Measurements from ENCODE around the gene RGS6. TPM values are rescaled to one million over a fixed set of nuclear protein-coding genes. Genes with fewer than 3 reads are reported as not detected.

RGS6 gene
- total and polyA plus RNA-seq, 4 donors = 0.06 to 5.3 (median 0.17) TPM; not detected in 1

- Histone ChIP-seq H3K27me3 (ENCODE audit: control insufficient read depth in 4 of 4, insufficient read depth in 4 of 4, low read length in 3 of 4) (peaks cover 0 to 6% (median 0%) of the 10 kb centered on the region in 4 donors), H3K4me1 (ENCODE audit: control insufficient read depth in 4 of 4, insufficient read depth in 4 of 4, low read length in 3 of 4) (no peaks in the 10 kb centered on the region), H3K4me3 (ENCODE audit: low read depth in 1 of 3, low read length in 3 of 3) (no peak overlapping the region), H3K27ac (ENCODE audit: low read depth in 1 of 2, low read length in 2 of 2) (no peak overlapping the region), H3K9ac (ENCODE audit: low read depth in 1 of 2, low read length in 2 of 2) (no peak overlapping the region), H3K9me3 (ENCODE audit: control insufficient read depth in 4 of 4, low read length in 3 of 4) (no peaks in the 10 kb centered on the region), H3K36me3 (ENCODE audit: control insufficient read depth in 4 of 4, insufficient read depth in 3 of 4, low read depth in 1 of 4, low read length in 3 of 4) (no peaks in the 10 kb centered on the region)
- TF ChIP-seq RAD21 (IDR thresholded peaks at IDR 0.05) (no peak), CTCF (IDR thresholded peaks at IDR 0.05; ENCODE audit: low read depth, low read length, missing input control) (no peak)
- no peak for DNase-seq (ENCODE audit: low spot score)
- WGBS = 59% methylated on average over 3 of the region's 3 CpGs
Observed at GRCh38 chr14:72169521-72169920, 237.3 kb downstream of the RGS6 start.

- WGBS = 78% methylated on average over 5 of the region's 5 CpGs
- Histone ChIP-seq H3K27ac (ENCODE audit: low read depth in 1 of 2, low read length in 2 of 2) (no peak overlapping the region), H3K4me1 (ENCODE audit: control insufficient read depth in 4 of 4, insufficient read depth in 4 of 4, low read length in 3 of 4) (no peaks in the 10 kb centered on the region), H3K9ac (ENCODE audit: low read depth in 1 of 2, low read length in 2 of 2) (no peak overlapping the region), H3K4me3 (ENCODE audit: low read depth in 1 of 3, low read length in 3 of 3) (no peak overlapping the region), H3K27me3 (ENCODE audit: control insufficient read depth in 4 of 4, insufficient read depth in 4 of 4, low read length in 3 of 4) (peaks cover 0 to 6% (median 0%) of the 10 kb centered on the region in 4 donors), H3K9me3 (ENCODE audit: control insufficient read depth in 4 of 4, low read length in 3 of 4) (no peaks in the 10 kb centered on the region), H3K36me3 (ENCODE audit: control insufficient read depth in 4 of 4, insufficient read depth in 3 of 4, low read depth in 1 of 4, low read length in 3 of 4) (no peaks in the 10 kb centered on the region)
- TF ChIP-seq RAD21 (IDR thresholded peaks at IDR 0.05) (no peak), HNF4A (conservative IDR thresholded peaks at IDR 0.05) (no peak), MAX (IDR thresholded peaks at IDR 0.05) (no peak), JUND (IDR thresholded peaks at IDR 0.05) (no peak), GABPA (IDR thresholded peaks at IDR 0.05 in 1 of 2, conservative IDR thresholded peaks at IDR 0.05 in 1 of 2) (no peak), RXRA (IDR thresholded peaks at IDR 0.05) (no peak), ZBTB33 (IDR thresholded peaks at IDR 0.05) (no peak), FOXA2 (IDR thresholded peaks at IDR 0.05) (no peak), CTCF (IDR thresholded peaks at IDR 0.05; ENCODE audit: low read depth, low read length, missing input control) (no peak), ATF3 (IDR thresholded peaks at IDR 0.05) (no peak), EGR1 (IDR thresholded peaks at IDR 0.05; ENCODE audit: low read depth in 2 of 2) (no peak), FOXA1 (IDR thresholded peaks at IDR 0.05) (no peak), NR2F2 (IDR thresholded peaks at IDR 0.05) (no peak), SP1 (IDR thresholded peaks at IDR 0.05) (no peak), YY1 (IDR thresholded peaks at IDR 0.05) (no peak), HNF4G (IDR thresholded peaks at IDR 0.05) (no peak)
- DNase-seq (ENCODE audit: low spot score) = no peak
Observed at GRCh38 chr14:72172049-72172448, 239.8 kb downstream of the RGS6 start.
